Gastrocnemius medialis (tissue), 4 donors: ENCODE measurements around the gene ELL2. TPM values are rescaled to one million over a fixed set of nuclear protein-coding genes. Genes with fewer than 3 reads are reported as not detected.

ENCODE experiments used
- ATAC-seq, 2 donors: fragments of 150-250 bp; one replicate each; pipeline ENCODE4 v1.9.1; 2016
- DNase-seq, 2 donors: peaks; one replicate each; pipeline ENCODE4 v3.0.0-alpha.2; 2019
- H3K27ac ChIP-seq, 4 donors: fragments of 200-600 bp; sonication (generic); 1 replicate in 1 of 4; 2 replicates in 3 of 4; pipeline ENCODE4 v1.5.1; 2016 to 2018; ENCODE audit warnings: mild to moderate bottlenecking in 2 of 4, moderate library complexity in 1 of 4
- H3K27me3 ChIP-seq, 3 donors: fragments of 200-600 bp; sonication (generic) in 2 of 3; 1 replicate in 1 of 3; 2 replicates in 2 of 3; pipeline versions ENCODE4 v1.5.1 to v1.6.0; 2016 to 2019; ENCODE audit warnings: mild to moderate bottlenecking in 1 of 3, moderate library complexity in 1 of 3
- H3K36me3 ChIP-seq, 2 donors: fragments of 200-600 bp; sonication (generic) in 1 of 2; one replicate each; pipeline ENCODE4 v1.5.1; 2017 to 2018
- H3K4me1 ChIP-seq, 2 donors: fragments of 200-600 bp; sonication (generic) in 1 of 2; one replicate each; pipeline ENCODE4 v1.5.1; 2016 to 2017; ENCODE audit warnings: mild to moderate bottlenecking in 2 of 2
- H3K4me3 ChIP-seq, 4 donors: fragments of 200-600 bp; sonication (generic) in 3 of 4; 1 replicate in 1 of 4; 2 replicates in 3 of 4; pipeline ENCODE4 v1.5.1; 2016 to 2019; ENCODE audit warnings: mild to moderate bottlenecking in 2 of 4
- H3K9me3 ChIP-seq, 3 donors: fragments of 200-600 bp; sonication (generic) in 2 of 3; 1 replicate in 1 of 3; 2 replicates in 2 of 3; pipeline ENCODE4 v1.5.1; 2016 to 2019
- CTCF ChIP-seq, 5 experiments: fragments of 450-650 bp in 3 of 5; fragments of 200-600 bp in 2 of 5; sonication (generic) in 2 of 5; IDR thresholded peaks in 4 of 5; conservative IDR thresholded peaks in 1 of 5; 1 replicate in 4 of 5; 2 replicates in 1 of 5; pipeline ENCODE4 v1.5.1; 2016 to 2019; ENCODE audit warnings: antibody characterized with exemption in 5 of 5, mild to moderate bottlenecking in 3 of 5, moderate library complexity in 3 of 5
- POLR2A ChIP-seq, 2 donors: fragments of 450-650 bp; IDR thresholded peaks; one replicate each; pipeline ENCODE4 v1.6.1; 2017; ENCODE audit warnings: antibody characterized with exemption in 2 of 2, mild to moderate bottlenecking in 2 of 2, moderate library complexity in 2 of 2
- in situ Hi-C, 4 donors: fragments of 200-750 bp; cut with MboI; loops; one replicate each; pipeline versions ENCODE4 v1.15.0 to v1.8.0; 2017; ENCODE audit warnings: low sequenced_read_pairs in 4 of 4
- intact Hi-C: fragments of 100-400 bp; cut with DNase I; formaldehyde crosslinking; loops from one replicate; pipeline ENCODE4 v1.15.1; 2023; ENCODE audit warnings: low total_unique reads
- total RNA-seq, 4 donors: library from RNA; depleted of rRNA; stranded (reverse); fragments of >200 nt; gene quantifications; one replicate each; pipeline versions ENCODE4 v1.1.0 to v1.2.3, GENCODE V29; 2016

The ELL2 gene
- total RNA-seq, result 10 to 100 TPM; 35.2 to 64.5 (median 42.9) TPM

GRCh38 chr5:95961617-95962474 is at the start of gene ELL2:
TSS of gene ELL2 (minus strand) at chr5:95961851. CDS start at chr5:95961721, 130 bp downstream.
- in situ Hi-C loops, result loop anchor here (5.0 to 25.0 kb wide), 6 partner anchors 105 to 650 kb away; partner anchors contain the start of gene RFESD (in 2 of the 4)
- H3K4me1 ChIP-seq, result peaks cover 17 to 26% of the 10 kb centered on the region in 2 donors
- peak within 1 kb of the TSS; percentile 91 to 99 (median 98) for H3K27ac ChIP-seq
- DNase-seq (peak; percentile 96 to 98), ATAC-seq (peak; percentile 77 to 80)
- TF ChIP-seq POLR2A (IDR thresholded peaks at IDR 0.05) (peak; percentile 91 to 95), CTCF (IDR thresholded peaks at IDR 0.05 in 4 of 5, conservative IDR thresholded peaks at IDR 0.05 in 1 of 5) (no peak)
- H3K4me3 ChIP-seq, result peak within 1 kb of the TSS; percentile 76 to 97 (median 89)
- intact Hi-C loops, result loop anchor here (1.0 to 10.0 kb wide), 7 partner anchors 103 to 376 kb away; partner anchors contain the start of genes RFESD and RHOBTB3
- no peaks in the 10 kb centered on the region for H3K9me3 ChIP-seq
- no peaks in the 10 kb centered on the region for H3K27me3 ChIP-seq
- H3K36me3 ChIP-seq, result no peaks in the 10 kb centered on the region

- Histone ChIP-seq H3K4me1 (no peaks in the 10 kb centered on the region), H3K27ac (no peak overlapping the region), H3K36me3 (no peaks in the 10 kb centered on the region), H3K4me3 (no peak overlapping the region), H3K27me3 (no peaks in the 10 kb centered on the region), H3K9me3 (no peaks in the 10 kb centered on the region)
- in situ Hi-C loops (no loop called here), intact Hi-C loops (no loop called here)
- ATAC-seq, result no peak
- TF ChIP-seq CTCF (IDR thresholded peaks at IDR 0.05 in 4 of 5, conservative IDR thresholded peaks at IDR 0.05 in 1 of 5), result no peak
- TF ChIP-seq POLR2A (IDR thresholded peaks at IDR 0.05), result no peak
- no peak for DNase-seq
Observed at GRCh38 chr5:96008987-96009647, 47.5 kb upstream of the ELL2 start.

- intact Hi-C loops, result no loop called here
- Histone ChIP-seq H3K4me1 (no peaks in the 10 kb centered on the region), H3K9me3 (no peaks in the 10 kb centered on the region), H3K36me3 (no peaks in the 10 kb centered on the region), H3K27ac (no peak overlapping the region), H3K4me3 (no peak overlapping the region), H3K27me3 (no peaks in the 10 kb centered on the region)
- ATAC-seq (no peak), DNase-seq (no peak)
- TF ChIP-seq CTCF (IDR thresholded peaks at IDR 0.05 in 4 of 5, conservative IDR thresholded peaks at IDR 0.05 in 1 of 5), result no peak
- no peak for TF ChIP-seq POLR2A (IDR thresholded peaks at IDR 0.05)
- in situ Hi-C loops, result no loop called here
Observed at GRCh38 chr5:96008487-96008886, 46.8 kb upstream of the ELL2 start.

- TF ChIP-seq POLR2A (IDR thresholded peaks at IDR 0.05) (no peak), CTCF (IDR thresholded peaks at IDR 0.05 in 4 of 5, conservative IDR thresholded peaks at IDR 0.05 in 1 of 5) (no peak)
- Histone ChIP-seq H3K27me3 (no peaks in the 10 kb centered on the region), H3K4me1 (no peaks in the 10 kb centered on the region), H3K9me3 (no peaks in the 10 kb centered on the region), H3K4me3 (no peak overlapping the region), H3K36me3 (no peaks in the 10 kb centered on the region), H3K27ac (no peak overlapping the region)
- DNase-seq (no peak), ATAC-seq (no peak)
- in situ Hi-C loops, result no loop called here
- intact Hi-C loops, result no loop called here
Observed at GRCh38 chr5:96007051-96007450, 45.4 kb upstream of the ELL2 start.
